AG08396 (cell line): ENCODE measurements around the gene ELL.
A peak's percentile ranks its signal among the peaks of the same experiment; 100 is the strongest.

Source experiments
- DNase-seq: peaks from one replicate; pipeline ENCODE4 v3.0.0; 2012; ENCODE audit warnings: low spot score, mixed read lengths

Gene ELL

DNA sequence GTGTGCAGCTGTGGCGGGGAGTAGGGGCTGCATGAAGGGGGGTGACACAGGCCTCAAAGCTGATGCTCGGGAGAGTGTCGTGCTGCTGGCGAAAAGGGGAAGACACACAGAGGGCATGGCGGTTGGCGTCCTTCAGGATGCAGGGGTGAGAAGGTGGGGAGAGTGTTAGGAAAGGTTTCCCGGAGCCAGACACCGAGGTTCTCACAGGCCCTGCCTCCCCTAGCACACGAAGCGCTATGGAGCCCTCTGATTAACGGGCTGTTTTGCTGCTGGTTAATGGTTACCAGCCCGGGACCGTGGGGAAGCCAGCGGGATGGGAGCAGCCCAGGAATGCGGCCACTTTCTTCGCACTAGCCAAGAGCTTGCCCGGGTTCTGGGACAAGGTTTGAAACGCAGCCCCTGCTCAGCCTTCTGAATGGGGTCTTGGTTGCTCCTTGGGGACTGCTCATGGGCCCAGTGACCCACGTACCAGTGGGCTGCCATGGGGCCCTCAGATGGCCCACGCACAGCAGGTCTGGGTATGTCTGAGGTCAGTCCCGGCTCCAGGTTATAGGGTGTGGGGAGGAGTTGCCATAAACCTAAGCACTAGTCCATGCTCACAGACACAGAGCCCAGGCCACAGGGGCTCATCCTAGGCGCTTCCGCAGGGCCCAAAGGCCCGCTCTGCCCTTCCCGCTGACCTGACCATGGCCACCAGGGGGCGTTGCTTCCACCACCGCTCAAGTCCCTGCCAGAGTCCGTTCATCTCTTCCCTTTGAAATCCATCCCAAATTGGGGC lies 52.6 kb downstream of the ELL start:
- DNase-seq: peak; percentile 71

DNA sequence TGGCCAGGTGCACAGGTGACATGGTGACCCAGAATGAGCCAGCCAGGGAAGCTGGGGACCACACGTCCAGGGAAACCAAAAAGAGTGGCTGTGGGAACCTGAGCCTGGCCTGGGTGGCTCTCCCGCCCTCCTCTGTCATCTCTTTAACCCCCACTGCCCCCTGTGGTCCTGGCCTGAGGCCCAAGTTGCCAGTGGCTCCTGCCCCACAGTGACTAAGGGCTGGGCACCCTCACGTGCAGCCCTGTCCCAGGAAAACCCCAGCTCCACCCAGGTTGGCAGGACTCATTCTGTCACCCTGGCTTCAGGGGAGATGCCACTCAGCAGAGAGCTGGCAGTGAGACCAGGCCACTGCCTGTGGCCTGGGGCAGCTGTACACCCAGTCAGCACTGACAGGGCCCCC lies 53.4 kb downstream of the ELL start:
- no peak for DNase-seq

DNA sequence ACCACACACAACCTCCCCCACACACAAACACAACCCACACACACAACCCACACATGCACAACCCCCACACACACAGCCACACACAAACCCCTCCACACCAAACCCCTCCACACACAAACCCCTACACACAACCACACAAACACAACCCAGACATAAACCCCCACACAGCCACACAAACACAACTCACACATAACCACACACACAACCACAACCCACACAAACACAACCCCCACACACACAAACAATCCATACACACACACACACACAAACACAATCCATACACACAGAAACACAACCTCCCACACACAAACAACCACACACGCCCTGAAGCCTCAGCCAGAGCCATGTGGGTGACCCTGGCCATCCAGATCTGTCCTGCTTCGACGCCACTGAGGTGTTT lies 53.9 kb downstream of the ELL start:
- DNase-seq: no peak

DNA sequence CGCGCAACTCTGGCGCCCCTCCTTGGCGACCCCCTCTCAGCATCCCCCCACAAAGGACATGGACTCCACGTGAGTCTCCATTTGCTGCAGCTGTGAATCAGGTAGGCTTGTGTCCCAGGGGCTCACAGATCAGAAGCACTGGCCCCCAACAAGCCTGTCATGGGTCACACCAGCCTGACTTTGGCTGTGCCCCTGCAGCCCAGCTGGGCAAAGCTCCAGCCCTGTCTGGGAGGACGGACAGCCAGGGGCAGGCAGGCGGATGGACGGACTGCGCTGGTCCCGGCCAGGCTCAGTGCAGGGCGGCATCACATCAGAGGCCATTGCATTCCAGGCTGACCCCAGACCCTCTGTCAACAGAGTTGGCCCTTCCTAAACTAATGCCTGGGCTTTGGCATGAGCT lies 55.5 kb downstream of the ELL start:
- no peak for DNase-seq

DNA sequence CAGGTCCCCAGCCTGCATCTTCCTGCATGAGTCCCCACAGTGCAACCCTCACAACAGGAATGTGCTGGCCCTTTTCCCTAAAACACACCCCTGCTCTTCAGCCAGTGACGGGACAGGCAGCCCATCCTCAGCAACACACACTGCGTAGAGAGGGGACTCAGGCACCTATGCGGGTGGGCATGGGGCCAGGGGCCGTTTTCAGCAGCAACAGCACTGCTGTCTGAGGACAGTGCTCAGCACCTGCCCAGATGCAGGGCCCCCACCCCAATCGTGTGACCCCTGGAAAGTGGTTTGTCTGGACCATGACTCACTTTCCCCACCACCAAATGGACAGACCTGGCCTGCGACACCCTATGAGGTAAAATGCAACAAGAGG lies 55.9 kb downstream of the ELL start:
- DNase-seq: no peak

DNA sequence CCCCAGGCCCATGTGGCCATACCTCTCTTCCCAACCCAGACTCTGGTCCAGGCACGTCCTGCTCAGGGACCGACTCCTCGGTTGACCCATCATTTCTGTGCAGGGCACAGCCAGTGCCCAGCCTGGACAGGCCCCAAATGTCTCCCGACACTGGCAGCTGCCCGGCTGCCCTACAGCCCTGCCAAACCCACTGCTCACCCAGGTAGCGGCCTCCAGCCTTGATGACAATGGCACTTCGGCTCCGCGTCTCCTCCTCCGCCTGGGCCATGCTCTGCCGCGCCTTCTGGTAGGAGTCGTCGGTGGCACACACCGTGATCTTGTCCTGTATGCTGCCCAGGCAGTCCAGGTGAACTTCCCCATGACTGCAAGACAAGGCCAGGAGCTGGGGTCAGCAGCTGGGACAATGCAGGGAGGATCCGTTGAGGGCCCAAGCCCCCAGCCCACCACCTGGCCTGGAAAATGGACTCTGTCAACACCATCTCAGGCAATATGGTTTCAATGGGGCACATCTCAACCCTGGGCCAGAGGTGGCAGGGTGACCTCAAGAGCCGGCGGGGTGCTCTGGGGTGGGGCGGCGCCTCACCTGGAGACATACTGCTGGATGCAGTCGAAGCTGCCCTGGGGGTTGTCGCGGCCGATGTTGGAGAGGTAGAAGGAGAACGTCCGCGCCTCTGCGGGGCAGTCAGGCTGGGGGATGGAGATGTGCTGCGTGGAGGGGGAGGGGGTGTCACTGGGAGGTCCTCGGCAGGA lies 56.5 kb downstream of the ELL start:
- no peak for DNase-seq

DNA sequence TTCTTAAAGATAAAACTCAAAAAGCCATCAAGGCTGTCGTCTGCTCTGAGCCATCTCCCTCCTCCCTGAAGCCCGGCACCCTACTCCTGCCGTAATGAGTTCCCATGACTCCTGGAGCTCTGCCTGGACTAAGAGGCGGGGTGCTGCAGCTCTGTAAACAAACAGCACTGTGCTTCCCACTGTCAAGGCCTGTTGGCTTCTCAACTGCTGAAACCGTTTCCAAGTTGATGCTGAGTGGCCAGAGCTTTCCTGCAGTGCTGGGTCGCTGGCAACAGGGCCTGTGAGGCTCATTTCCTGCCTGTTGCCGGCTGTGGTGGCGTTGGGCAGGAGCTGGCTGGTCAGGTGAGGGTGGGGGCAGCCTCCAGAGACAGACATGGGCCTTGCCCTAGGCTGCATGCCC lies 57.2 kb downstream of the ELL start:
- peak; percentile 86 for DNase-seq

DNA sequence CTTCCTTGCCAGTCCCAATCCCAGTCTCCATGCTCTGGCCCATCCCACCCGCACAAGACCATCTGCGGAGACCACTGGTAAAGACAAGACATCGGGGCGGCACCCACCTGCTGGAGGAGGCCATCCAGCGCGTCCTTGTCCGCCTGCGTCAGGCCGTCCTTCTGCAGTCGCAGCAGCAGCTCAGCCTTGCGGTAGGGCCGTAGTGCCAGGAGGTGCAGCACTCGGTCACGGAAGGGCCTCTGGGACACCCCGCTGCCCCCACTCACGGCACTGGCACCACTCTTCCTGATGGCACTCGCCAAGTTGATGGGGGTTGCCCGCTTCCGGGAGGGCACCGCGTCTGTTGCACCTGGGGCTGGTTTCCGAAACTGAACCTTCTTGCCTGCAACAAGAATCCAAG lies 60.4 kb downstream of the ELL start:
- no peak for DNase-seq

DNA sequence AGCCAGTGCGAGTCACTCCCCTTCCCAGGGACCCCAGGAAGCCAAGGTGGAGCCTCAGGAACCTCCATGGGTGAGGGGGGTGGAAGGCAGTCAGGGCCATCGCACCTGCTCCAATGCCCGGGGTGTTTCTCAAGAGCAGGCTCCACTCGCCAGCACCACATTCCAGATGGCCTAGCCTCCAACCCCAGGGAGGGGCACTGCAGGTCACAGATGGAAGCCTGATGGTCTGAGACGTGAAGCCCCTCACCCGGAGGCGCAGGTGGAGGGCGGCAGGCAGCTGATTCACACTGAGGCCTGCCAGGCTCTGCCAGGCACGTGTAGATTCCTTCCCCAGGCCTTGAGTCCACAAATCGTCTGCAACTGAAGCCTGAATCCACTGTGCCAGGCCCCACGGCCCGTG lies 61.0 kb downstream of the ELL start:
- no peak for DNase-seq

DNA sequence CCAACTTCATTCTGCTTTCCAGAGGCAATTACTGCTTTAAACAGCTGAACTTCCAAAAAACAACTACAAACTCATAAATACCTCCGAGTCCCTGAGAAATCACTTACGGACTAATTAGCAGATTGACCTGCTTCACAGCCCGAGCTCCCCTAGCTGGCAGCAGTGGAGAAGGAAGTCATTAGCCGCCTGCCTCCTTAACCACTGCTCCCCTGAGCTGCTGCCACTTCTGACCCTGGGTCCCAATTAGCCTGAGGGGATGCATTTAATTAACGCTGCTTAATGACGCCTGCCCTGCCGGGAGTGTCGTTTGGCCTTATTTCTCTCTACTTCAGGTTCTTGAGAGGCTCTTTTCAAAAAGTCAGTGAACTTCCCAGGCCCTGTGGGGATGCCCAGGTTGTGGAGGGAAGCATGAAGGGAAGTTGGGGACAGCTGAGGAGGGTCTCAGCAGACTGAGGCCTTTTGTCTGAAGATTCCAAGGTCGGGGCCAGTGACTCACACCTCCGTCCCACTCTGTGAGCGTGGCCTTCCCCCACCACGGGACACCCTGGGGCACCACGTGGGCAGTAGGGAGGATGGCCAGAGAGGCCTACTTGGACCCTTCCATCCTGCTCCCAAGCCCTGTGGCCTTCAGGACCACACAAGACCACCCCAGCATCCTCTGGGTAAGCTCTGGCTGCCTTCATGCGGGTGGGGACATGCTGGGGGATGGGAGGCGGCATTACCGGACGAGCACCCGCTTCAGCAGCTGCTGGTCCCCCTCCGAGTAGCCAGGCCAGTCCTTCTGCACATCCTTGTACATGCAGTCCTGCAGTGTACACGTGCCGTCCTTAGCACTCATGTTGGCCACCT lies 64.2 kb downstream of the ELL start:
- no peak for DNase-seq

DNA sequence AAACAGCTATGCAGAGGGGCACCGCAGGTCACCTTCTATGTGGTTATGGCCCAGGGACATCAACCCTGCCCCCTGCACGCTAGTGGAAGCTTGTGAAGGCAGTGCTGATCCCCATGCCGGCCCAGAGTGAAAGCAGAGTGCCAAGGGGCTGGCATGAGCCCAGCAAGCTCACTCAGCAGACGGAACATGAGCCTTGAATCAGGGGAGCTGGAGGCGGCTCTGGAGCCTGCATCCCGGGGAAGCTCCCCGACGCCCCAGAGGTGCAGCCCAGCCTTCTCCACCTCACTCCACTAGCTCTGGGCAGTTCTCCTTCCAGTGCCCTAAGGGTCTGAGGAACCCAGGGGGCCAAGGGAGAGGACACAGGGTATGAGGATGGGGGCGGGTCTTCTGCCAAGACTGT lies 64.9 kb downstream of the ELL start:
- peak; percentile 28 for DNase-seq

DNA sequence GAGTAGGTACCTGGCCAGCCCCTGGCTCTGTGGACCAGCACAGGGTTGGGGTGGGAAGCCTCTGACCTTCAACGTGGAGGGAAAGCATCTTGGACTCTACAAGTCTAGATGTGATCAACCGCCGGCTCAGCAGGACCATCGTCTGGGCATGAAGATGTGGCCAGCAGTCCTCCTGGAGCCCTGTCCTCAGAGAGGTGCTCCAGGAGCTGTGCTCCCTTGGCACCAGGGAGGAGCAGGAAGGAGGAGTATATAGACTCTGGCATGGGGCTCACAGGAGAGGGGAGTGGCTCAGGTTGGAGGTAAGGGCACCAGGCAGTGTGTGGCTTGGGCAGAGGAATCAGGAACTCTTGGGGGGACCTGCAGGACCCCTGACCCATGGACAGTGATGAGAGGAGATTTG lies 65.6 kb downstream of the ELL start:
- no peak for DNase-seq

DNA sequence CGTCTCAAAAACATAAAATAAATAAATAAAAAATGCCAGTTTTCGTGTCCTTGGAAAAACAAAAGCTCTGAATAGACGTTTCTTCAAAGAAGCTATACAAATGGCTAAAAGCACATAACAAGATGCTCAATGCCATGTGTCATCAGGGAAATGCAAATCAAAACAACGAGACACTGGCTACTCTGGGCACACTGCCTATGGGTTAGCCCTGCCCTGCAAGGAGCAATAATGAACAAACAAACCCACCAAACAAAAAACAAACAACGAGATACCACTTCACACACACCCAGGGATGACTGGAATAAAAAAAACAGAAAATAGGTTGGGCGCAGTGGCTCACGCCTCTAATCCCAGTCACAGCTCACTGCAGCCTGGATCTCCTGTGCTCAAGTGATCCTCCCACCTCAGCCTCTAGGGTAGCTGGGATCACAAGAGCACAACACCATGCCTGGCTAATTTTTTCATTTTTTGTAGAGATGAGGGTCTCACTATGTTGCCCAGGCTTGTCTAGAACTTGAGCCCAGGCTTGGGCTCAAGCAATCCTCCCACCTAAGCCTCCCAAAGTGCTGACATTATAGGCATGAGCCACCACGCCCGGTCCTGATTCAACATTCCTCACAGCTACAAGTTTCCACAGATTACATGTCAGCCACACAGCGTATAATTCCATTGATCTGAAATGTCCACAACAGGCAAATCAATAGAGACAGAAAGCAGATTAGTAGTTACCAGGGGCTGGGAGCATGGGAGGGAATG lies 68.4 kb downstream of the ELL start:
- no peak for DNase-seq

DNA sequence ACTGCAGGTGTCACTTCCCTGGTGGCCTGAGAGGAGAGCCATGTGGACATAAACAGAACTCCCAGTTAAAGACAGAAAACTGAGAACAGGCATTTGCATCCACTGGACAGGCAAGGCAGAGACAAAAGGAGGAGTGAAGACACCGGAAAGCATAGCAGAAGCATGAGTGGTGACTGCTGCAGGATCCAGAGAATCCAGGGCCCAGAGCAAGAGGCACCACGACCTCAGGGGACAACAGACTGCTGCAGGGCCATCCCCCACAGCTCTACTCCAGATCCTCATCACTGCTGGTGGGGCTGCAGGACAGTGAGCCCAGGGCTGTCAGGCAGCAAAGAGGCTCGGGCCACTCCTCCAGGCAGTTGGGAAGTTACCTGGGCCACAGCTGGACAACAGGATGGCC lies 69.5 kb downstream of the ELL start:
- no peak for DNase-seq

DNA sequence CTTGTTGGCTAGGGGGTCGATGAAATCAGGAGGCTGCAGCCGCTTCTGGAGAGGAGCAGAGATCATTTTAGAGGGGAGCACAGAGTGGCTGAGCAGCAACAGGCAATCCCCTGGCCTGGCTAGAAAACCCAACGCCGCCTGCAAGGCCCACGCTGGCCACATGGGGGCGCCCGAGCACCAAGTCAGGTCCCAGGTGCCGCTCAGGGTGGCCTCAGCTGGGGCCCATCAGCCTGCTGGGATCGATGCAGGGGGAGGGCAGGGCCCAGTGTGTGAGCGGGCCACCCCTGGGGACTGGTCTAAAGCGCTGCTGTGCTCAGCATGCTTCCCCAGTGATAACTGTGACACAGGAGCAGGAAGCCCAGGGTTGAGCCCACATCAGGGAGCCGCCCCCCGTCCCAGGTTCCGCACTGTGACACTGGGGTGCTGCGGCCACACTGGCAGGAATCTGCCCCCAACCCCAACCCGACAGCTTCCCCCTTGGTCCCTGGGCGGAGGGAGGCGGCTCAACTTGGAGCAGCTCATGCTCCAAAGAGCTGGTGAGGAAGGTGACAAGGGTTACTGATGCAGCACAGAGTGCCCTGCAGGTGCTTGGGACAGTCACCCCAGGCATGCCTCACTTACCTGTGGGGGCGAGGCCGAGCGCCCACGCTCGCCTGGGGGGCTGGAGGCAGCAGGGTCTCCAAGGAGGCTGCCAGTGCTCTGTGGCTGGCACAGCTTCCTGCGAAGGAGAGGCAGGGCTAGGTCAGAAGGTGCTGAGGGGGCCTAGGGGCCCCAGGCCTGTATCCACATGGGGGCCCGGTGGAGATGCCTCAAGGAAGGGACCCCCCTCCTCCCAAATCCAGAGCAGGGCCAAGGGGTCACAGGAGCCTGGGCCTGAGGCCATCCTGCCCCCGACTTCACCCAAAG lies 70.7 kb downstream of the ELL start:
- peak; percentile 88 for DNase-seq

DNA sequence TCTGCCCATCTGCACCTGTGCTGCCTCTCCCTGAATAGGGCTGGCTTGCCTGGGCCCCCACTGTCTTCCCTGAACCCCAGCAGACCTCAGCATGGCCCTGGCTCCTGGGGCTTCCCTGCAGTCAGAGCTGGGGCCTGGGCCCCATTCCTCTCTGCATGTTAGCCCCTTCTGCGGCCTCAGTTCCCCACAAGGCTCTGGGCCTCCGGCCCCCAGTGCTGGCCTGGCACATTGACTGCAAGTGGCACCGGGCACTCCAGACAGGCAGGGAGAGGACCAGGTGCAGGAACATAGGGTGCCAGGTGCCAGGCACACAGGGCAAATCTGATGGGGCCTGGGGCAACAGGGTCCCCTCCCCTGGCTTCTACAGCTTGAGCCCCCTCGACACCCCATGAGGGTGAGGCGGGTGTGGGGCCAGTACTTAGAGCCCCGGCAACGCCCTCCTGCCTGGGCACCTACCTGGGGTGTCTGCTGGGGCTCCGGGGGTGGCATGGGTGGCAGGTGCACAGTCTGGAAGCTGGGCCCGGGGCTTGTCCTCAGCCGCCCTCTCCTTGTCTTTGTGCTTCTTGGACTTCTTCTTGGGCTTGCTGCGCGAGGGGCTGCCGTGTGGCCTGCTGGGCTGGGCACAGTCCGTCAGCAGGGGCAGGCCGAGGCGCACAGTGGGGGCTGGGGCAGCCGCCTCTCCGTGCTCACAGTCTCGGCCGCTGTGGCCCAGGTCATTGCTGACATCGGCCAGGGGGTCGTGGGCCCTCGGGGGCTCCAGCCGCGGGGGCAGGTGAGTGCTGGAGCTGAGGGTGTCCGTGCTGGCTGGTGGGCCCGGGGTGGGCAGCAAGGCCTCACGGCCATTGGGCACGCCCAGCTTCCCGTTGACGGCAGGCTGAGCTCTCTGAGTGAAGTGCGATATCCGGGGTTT lies 71.6 kb downstream of the ELL start:
- DNase-seq: no peak

DNA sequence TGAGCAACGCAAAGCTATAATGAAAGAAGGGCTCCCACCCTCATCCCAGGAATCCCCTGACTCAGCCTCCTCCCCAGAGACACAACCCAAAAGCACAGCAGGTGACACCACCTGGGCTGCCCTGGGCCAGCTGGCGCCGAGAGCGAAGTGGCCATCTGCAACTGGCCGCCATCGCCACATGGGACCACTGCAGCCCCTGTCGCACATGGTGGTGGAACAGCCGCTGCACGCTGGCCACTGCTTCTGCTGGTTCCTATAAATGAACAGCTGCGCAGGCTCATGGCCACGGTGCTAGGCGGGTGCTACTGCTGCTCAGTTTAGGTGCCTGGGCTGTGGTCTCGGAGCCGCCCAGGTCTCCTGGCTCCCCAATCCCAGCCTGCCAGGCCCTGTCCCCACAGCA lies 72.3 kb downstream of the ELL start:
- DNase-seq: no peak

DNA sequence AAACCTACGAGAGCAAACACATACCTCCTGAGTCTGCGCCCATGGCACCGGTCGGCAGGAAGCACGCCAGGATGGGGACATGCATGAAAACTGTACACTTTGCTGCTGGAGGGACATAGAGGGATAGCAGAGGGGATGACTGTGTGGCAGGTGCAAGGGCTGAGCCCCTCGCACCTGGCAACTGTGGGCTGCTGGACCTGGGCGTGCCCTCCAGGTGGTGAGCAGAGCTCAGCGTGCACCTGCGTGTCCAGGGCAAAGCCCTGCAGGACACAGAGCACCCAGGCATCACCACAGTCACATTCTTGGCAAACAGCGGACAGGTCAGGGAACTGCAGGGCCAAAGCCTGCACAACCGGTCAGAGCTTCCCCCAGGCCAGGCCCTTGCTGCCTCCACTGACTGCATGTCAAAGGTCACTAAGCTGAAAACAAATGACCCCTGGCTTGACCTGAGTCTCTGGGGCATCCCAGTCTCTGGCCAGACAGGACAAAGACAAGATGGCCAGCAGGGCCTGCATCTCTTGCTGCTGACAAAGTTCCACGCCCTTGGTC lies 75.0 kb downstream of the ELL start:
- DNase-seq: no peak

DNA sequence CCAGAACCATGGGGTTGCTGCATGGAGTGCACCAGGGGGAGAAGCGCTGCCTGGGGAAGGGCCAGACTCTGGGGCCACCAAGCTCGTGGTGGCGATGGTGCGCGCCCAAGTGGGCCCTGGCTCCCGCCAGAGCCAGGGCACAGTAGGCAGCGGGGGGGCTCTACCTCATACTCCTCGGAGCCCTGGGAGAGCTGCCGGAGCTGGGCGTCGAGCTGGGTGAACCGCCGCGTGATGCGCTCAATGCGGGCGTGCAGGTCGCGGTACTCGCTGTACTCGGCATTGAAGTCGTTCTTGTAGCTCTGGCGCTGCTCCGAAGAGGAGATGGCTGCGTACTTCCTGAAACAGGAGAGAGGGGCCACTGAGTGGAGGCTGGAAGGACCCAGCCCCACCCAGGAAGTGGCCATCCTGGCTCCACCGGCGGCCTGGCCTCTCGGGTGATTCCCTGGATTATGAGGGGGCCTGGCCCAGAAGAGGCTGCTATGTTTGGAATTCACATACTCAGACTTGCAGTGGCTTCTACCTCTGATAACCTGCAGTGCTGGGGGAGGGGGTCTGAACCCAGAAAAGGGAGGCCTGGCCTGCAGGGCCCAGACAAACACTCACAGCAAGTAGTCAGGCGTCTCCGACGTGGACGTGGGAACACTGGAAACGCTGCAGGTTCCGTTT lies 75.6 kb downstream of the ELL start:
- DNase-seq: no peak
